Stimulated activated CD4-positive, alpha-beta T cell treated with anti-CD3 and anti-CD28 coated beads, Interleukin-2, amount 100 ng/mL, for 4 hours (primary cell): ENCODE data around the gene PPARA.

Experiments used
- DNase-seq: peaks from one replicate; pipeline ENCODE4 v3.0.0-alpha.2; 2020; ENCODE audit warnings: low read depth

PPARA gene

DNA sequence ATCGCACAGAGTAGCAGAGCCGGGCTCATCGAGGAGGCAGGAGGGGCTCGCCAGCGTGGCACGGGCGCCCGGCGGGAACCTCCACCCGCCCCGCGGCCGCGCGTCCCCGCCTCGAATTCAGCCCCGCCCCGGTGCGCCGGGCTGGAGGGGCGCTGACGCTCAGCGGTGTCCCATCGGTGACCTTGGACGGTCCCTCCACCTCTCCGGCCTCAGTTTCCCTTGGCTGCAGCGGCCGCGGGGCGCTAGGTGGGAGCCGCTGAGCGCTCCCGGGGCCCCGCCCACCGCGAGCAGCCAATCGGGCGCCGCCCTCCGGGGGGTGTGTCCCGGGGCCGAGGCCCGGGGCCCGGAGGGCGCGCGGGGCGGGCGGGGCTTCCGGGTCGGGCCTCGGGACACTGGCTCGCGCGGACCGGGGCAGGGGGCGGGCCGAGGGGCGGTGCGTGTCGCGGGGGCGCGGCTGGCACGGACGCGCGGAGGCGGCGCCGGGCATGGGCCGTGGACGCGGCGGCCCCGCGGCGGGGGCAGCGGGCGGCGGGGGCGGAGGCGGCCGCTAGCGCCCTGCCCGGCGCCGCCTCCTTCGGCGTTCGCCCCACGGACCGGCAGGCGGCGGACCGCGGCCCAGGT, at the start of gene PPARA:
PPARA (plus strand) TSS at position 493 of the 621 bp plus-strand sequence. CDS start 47,858 bp downstream, outside the sequence.
- peak; percentile 75 for DNase-seq

DNA sequence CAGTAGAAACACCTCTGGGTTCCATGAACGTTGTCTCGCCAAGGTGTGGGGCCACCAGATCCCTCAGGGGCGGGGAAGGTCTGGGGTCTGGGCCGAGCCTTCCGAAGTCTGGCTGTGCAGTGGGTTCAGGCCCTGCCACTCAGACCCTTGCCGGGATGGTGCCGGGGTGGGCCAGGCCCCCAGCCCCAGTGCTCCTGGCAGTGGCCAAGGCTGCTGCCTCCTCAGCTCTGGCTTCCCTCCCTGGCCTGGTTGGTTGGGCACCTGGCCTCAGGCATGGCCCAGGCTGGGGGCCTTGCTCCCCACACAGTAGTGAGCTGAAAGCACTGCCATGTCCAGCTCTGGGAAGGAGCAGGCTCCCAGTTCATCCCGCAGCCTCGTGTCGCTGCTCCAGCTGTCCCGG, 48.2 kb upstream of the PPARA start:
- no peak for DNase-seq

GRCh38 chr22:46102752-46103151, 47.6 kb upstream of the PPARA start:
- DNase-seq = no peak

- DNase-seq = no peak
Measured at GRCh38 chr22:46103181-46103580, 47.1 kb upstream of the PPARA start.

DNA sequence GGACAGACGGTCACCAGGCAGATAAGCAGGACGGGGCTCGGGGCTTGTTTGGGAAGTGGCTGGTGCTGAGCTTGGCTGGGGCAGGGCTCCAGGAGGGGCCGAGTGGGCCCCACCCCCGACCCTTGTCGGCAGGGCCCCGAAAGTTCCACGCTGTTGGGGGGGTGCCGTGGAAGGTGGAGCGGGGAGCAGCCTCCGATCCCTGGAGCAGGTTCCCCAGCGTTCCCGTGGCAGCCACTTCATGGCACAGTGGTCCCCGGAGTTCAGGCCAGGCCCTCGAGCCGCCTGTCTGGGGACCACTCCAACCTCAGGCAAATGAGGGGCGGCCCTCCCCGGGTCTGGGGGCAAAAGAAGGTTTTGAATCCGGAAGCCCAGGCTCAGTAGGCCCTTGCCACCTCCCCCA, 46.7 kb upstream of the PPARA start:
- no peak for DNase-seq

GRCh38 chr22:46104170-46104880, 46.0 kb upstream of the PPARA start:
- no peak for DNase-seq

DNA sequence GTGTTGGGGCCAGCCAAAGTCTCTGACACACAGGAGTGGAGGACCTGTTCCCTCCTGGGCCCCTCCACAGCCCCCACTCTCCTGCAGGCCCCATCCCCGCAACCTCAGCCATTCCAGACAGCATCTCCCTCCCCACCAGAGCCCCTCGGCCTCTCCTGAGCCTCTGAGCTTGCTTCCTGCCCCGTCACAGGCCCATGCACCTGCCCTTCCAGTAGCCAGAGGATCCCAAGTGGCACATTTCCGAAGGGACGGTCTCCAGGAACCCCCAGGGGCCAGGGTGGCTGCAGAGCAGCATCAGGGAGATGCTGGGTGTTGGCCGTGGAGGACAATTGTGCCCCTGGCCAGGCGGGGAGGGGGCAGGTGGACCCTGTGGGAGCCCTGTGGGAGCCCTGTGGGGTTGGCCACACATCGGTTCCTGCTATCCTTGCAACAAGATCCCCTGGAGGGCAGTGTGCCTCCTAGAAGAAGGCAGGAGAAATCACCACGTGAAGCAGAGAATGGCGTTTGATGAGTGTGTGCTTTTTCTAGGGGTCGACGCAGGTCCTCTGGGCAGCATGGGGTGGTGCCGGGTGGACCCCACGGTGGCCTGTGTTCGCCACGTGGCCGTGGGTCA, 45.3 kb upstream of the PPARA start:
- no peak for DNase-seq

DNA sequence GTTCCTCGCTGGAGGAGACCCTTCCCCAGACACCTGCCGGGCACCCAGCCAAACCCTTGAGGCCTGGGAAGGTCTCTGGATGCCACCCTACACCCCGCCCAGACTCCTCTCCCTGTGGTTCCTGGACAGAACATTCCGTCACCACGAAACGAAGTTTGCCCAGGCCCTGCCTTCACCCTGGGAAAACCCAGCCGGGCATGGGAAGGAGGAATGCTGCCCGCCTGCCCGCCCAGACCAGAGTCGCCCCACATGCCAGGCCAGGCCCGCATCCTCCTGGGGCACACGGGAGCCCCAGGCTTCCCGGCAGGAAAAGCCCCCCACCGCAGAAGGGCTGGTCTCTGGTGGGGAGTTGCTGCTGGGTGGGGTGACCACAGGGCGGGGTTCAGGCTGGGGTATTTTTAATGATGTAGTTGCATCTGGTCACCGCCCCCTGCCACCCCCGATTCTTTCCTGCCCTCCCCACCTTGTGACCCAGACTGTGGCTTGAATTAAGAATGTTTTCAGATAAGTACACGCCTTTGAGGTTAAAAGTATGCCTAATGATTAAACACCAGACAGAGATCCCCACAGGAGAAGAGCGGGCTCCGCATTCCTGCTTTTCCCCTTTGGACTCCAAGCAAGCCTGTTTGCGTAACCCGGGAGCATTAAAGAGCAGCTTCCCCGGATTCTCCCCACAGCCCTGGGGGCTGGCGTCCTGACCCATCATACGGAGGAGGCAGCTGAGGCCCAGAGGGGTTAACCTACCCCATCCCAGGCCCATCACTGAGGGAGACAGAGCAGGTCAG, 44.6 kb upstream of the PPARA start:
- no peak for DNase-seq

DNA sequence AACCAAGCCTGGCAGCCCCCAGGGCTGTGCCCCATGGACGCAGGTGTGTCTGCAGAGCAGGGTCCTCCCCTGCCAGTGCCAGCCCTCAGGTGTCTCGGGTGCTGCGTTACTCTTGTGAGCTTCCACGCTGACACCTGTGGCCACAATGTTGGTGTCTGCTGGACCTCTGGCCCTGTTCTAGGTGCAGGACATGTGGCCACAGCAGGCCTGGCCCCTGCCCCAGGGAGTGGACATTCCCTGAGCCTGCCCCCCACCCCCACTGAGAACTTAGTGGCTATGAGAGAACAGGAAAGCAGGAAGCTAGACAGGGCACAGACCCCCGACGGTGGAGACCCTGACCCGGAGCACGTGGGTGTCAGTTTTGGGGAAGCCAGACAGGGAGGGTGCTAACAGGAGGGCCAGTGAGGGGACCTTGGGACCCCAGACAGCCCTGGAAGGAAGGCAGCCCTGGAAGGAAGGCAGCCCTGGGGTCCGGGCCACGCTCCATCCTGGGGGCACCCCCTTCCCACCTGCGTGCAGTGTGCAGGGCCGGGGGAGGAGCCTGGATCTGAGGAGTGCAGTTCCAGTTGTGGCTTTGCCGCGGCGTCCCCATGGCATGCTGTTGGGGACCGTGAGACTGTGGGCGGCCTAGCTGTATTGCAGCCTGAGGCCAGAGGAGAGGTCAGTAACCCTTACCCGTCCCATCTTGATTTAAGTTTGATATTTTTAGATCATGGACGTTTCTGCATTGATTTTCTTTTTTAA, 43.9 kb upstream of the PPARA start:
- no peak for DNase-seq

GRCh38 chr22:46107089-46107664, 43.1 kb upstream of the PPARA start:
- DNase-seq = no peak

- DNase-seq = no peak
Measured at GRCh38 chr22:46107753-46108563, 42.4 kb upstream of the PPARA start.

- DNase-seq = no peak
Measured at GRCh38 chr22:46108564-46109473, 41.5 kb upstream of the PPARA start.

DNA sequence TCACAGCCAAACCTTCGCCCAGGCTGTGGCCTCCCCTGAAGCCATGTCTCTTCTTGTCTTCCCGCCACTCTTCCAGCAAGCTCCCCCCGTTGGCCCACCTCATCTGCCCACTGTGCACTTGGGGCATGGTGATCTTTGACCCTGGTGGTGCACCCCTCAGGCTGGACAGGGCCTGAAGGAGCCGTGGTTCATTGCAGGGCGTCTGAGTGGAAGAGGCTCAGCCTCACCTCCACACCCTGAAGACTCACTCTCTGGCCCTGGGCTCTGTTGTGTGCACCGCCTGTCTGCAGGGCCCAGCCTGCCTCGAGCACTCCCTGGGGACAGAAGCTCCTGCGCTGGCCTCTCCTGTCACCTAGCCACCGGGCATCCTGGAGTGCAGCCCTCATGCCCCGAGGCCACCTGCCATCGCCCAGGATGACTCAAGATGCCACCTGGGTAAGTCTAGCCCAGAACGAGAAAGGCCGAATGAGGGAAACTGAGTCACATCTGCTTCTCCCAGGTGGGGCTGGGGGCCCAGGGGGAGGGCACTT, 40.8 kb upstream of the PPARA start:
- no peak for DNase-seq

- DNase-seq = no peak
Measured at GRCh38 chr22:46110215-46110614, 40.1 kb upstream of the PPARA start.

- DNase-seq = no peak
Measured at GRCh38 chr22:46111645-46112306, 38.5 kb upstream of the PPARA start.

- DNase-seq = no peak
Measured at GRCh38 chr22:46112405-46112804, 37.9 kb upstream of the PPARA start.

DNA sequence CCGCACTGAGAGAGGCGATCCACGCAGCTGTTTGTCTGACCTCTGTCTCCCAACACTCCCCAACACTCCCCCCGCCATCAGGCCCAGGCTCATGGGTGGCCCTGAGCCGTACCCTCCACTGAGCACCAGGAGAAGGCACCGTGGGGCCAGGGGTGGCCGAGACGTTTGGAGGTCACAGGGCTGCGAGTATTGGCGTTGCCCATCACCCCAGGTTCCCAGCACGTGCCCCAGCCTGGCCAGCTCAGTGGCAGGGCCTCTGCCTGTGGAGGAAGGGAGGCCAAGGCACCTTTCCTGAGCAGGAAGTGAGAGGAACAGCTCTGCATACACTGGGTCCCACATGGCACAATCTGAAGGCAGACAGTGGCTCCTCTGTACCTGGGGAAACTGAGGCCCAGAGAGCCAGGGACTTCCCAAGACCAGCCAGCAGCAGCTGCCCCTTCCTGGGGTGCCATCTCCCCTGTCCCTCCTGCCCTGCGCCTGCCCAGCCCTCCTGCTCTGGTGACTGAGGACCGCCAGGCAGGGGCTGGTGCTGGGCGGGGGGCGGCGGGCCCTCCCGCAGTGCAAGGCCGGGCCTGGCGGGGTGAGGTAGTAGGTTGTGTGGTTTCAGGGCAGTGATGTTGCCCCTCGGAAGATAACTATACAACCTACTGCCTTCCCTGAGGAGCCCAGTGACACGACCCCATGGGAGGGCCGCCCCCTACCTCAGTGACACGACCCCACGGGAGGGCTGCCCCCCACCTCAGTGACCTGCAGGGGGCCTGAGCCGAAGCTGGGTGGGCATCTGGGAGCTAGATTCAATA, 37.0 kb upstream of the PPARA start:
- DNase-seq = no peak
